GM18870 (cell line): Measurements from ENCODE around the gene SLC1A2.

Experiments
- ATAC-seq: cut with Tn5 transposase; IDR thresholded peaks from one replicate; pipeline ENCODE4 v1.9.1; 2021; ENCODE audit warnings: moderate library complexity; ENCODE audit not compliant: unreplicated experiment

SLC1A2 gene

DNA sequence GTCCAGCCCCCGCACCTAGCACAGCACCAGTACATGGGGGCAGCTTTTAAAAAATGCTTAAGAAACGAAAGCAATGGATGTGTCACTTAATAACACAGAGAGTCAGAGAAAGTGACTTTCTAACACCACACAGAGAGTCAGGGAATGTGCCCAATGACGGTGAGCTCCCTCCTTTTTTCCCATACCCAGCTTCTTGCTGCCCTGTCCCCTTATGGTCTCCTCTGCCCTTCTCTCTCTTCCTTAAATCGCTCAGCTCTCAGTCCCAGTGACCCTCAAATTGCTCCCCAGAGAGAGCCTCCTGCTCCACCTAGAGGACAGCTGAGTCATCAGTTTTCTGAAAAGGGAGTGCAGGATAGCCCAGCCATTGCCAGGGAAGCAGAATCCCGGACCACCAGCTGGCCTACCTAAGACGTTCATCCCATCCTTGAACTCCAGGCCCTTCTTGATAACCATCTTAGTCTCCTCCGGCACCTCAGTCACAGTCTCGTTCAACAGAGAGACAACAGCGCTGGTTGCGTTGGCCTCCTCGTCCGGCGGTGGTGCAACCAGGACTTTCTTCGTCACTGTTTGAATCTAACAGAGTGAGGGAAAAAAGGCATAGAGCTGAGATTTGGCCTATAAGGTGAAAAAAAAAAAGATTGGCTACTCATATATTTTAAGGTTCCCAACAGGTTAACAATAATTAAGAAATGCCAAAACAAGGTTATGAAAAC is 113.5 kb downstream of the SLC1A2 start:
- ATAC-seq, result no peak

DNA sequence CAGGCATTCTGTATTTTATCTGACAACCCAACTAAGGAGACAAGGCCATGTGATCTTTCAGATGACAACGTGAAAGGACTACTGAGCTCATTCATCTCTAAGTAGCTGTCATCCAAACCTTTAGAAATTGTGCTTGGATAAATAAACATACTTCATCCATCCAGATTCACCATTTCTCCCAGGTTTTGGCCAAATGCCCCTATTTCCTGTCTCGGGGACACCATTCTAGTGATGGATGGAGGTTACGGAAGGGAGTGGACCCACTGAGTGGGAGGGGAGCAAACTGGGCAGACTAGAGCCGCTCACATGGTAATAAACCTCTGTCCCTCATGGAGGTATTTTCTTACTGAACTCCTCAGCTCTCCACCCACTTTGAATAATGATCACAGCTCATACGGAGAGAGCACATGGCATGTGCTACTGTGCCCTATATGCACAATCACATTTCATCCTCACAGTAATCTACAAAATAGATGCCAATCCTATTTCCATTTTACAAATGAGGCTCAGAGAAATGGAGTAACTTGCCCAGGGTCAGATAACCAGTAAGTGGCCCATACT is 114.4 kb downstream of the SLC1A2 start:
- ATAC-seq, result no peak

DNA sequence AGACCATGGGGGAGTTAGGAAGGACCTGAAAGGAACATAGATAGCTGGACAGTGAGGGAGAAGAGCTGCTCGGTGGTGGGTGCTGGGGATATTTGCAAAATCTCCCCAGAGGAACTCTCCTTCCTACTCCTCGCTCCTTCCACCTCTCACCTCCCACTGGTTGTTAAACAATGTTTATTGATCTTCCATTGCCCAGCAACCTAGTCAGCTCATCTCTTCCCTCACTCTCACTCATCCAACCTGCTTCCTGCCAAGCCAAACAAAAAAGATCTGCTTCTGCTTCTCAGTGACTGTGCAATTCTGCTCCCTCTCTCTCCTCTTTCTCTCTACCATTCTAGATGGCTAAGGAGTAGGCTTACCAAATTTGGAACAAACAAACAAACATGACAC is 115.0 kb downstream of the SLC1A2 start:
- no peak for ATAC-seq

DNA sequence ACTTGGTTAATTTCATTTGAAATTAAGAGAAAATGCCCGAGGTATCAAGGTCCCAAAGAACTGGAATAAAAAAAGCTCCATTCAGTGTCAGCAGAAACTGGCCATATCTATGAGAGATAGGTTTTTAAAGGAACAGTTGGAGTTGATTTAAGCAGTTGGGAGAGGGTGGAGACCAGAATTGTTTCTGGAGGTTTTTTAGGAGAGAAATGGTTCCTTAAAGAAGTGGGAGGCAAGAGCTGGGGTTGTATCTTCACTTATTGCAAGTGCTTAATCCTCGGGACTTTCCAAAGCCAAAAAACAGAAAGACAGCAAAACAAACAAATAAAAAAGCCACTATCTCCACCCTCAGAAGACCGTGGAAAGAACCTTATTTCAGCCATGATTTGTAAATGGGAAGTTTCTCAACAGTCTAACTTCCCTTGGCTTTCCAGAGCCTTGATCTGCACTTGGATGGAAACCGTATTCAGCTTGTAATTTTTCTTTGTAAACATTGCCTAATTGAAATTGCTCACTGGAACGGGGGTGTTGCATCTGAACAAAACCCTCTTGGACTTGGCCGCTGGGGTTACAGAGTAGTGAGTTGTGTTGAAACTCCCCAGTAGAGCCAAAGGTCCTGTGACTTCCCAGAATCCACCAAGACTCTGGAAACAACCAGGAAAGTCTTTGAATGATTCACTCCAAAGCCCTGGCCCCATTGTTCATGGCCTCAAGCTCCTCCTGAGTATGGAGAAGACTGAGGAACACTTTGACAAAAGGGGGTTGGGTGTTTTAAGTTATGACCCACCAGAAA is 115.6 kb downstream of the SLC1A2 start:
- ATAC-seq, result no peak

DNA sequence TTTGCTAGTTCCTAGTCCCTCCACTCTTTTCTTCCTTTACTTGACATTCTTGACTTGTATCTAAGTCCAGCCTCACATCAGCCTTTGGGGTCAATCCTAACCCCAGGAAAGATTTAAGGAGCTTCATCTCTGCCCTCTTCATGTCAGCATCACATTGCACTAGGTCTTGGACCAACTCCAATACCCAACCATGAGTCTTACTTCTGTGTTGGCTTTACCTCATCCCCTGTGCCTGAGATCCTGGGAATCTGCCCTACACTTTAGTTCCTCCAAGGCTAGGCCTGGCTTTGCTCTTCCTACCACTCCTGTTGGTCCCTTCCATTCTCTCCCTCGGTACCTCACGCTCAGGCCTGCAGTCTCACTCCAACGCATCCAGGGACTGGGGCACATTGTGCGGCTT is 117.0 kb downstream of the SLC1A2 start:
- no peak for ATAC-seq

DNA sequence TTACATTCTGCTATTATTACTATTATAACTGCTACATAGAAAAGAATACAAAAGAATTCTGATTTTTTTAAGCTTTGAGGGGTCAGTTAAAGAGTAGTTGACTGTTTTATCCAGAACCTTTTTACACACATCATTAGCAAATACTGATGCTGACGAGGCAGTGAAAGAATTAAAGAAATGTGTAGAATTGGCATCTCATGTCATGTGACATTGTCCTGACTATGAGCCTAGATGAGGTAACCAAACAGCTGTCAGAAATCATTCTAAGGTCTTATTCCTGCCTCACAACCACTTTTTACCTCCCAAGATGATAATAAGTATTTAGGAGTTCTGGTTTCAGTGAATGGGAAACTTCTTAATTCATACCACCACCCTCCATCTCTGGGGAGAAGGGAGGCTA is 121.0 kb downstream of the SLC1A2 start:
- no peak for ATAC-seq

DNA sequence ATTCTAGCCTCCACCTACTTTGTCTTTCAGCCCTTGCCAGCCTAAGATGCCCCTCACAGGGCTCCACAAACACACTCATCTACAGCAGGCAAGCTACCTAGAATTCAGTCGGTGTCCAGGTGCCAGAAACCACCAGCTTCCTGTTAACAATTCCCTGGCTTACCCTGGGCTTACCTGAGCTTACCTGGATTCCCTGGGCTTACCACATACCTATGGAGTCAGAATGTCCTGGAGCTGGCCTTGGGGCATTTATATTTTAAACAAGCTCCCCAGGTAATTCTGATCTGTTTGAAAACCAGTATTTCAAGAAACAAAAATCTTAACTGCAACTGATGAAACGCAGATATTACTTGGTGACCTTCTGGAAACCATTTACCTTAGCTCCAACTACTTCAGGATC is 123.6 kb downstream of the SLC1A2 start:
- ATAC-seq, result no peak

DNA sequence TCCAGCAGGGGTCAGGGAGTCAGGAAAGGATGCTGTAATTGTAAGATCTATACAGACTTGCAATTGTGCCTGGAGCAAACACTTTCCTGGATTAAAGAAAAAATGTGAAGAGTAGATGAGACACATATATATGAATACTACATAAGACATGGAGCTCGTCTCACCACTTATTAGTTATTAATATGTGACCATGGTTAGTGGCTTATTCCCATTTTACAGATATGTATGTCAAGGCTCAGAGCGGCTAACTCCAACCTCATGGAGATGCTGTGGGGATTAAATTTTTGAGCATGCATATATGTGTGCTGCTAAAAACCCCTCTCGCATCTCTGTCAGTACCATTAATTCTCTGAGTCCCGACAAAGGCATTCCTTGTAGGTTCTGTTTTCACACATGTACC is 125.7 kb downstream of the SLC1A2 start:
- no peak for ATAC-seq

DNA sequence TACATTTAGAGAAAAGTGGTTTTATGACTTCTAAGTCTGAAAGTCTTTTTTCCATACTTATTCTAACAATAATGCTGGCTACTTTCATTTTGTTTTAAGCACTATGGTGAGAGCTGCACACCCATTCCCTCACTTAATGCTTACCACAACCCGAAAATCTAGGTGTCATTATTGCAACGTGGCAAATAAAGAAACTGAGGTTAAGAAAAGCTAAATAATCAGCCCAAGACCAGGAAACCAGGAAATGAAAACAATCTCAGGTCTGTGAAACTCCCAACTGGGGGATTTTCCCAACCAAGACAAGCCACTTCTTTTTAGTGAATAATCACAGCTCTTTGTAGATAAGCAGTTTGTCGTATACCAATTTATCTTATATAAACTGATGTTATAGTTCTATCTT is 126.3 kb downstream of the SLC1A2 start:
- ATAC-seq, result no peak

DNA sequence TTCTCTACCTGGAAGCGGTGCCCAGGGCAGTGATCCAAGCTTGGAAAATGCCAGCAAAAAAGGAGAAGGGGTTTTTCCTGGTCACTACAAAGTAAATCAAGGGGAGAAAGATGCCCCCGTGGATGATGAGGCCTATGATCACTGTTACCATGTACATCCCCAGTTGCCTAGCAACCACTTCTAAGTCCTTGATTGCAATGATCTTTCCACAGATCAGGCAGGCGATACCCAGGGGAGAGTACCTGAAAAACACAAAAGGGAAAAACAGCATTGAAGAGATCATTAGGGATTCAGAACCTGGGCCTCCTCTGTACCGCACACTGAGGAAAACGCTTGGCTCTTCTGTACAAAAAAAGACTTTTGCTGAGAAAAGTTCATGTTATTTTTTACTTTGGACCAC is 127.1 kb downstream of the SLC1A2 start:
- no peak for ATAC-seq

DNA sequence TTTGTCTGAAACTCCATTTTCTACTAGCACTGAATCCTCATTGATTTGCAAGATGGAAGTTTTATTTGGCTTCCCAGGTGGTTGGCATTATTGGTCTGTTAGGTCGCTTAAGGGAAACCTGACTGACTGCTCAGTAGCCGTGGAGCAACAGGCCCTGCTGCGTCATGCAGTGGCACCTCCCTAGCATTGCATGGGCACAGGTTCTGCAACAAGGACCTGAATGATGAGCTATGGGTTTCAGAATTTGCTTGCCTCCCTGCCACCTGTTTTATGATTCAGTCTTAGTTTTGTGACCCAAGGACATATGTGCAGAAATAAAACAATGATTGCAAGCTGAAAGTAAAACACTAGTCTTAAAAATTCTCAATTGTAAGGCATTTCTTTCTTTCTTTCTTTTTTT is 128.5 kb downstream of the SLC1A2 start:
- ATAC-seq, result no peak

DNA sequence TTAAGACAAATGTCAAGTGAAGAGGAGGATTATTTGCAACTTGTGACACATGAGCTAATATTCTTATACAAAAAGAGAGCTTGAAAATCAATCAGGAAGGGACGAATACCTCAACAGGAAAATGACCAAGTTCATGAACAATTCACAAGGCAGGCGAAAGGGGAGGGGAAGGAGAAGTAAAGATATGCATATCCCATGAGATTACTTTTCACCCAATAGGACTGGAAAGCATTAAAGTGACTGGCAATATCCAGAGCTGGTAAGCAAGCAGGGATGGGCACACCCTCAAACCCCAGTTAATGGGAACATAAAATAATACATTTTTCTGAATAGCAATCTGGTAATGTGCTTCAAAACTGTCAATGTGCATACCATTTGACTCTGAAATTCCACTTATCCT is 129.5 kb downstream of the SLC1A2 start:
- no peak for ATAC-seq

DNA sequence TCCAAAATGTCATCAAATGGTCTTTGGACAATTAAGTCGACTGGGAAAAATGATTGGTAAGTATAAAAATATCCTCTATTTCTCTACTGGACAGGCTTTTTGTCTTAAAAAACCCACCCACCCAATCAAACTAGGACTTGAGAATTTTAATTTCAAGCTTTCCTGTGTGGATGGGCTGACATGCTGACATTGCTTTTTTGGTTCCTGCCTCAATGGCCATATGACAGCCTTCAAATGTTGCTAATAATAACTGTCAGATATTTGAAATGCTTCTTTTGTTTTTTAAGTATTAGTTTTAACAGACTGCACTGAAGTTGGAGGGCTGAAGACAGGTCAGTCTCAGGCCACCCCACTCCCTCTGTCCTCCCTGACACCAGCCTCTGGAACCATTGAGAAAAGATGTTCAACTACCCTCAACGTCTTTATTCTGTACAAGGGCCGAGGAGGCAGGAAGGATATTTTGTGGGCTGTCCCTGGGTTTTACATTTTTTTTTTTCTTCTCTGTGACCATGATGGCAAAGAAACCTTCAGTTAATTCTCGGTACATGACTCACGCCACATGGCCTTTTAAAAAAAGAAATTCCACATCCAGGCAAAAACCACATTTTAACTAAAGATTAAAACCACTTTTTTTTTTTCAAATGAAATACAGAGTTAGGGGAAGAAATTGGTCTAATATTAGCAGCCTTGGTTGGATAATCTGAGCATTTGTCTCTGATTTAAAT is 130.4 kb downstream of the SLC1A2 start:
- no peak for ATAC-seq

DNA sequence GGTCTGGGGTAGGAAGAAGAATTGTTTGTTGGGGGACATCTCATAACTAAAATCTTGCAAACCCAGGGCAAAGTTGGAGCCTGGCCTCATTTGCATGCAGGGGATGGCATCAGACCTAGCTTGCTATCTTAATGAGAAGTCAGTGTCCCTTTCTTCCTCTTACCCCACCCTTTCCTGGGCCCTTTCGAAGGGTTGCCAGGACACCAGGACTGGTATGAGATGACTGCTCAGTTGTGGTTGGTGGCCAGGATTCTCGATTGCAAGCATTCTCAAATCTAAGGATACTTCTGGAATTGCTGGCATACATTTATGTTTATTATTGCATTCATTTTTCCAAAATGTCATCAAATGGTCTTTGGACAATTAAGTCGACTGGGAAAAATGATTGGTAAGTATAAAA is 131.0 kb downstream of the SLC1A2 start:
- no peak for ATAC-seq

DNA sequence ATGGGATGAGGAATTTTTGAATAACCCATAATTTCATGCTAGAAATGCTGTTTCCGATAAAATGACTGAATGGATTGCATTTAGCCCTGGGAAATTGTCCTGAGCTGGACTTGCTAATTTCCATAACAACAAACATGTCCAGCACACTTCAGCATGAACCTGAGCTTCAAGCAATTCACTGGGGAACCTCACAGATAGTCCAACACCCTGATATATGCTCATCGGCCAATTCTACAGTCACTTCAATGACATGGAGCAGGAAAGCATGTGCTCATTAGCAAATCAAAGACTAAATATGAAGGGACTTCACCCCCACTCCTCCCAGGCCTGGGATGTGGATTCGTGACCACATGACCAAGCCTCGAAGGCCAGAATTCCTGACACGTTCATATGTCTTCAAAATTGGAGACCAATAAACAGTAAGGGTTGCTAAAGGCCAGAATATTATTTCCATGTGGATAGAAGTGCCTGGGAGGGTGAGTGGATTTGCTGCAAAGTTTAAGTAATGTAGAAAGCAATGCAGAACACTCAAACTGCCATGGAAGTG is 131.9 kb downstream of the SLC1A2 start:
- ATAC-seq, result no peak

DNA sequence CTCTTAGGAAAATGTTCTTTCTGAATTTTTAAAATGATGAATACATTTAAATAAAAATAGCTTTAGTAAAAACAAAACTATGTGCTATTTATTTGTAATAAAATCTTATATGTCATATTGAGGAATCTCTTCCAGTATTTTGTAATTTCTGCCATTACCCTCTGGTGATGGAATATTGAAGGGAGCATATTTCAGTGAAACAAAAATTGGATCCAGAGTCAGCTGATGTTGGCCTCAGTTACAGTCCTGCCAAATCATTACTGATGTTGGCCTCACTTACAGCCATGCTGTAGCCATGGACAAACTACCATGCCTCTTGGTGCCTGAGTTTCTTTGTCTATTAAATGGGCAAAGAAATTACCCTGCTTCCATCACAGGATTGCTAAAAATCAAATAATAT is 133.2 kb downstream of the SLC1A2 start:
- ATAC-seq, result no peak

DNA sequence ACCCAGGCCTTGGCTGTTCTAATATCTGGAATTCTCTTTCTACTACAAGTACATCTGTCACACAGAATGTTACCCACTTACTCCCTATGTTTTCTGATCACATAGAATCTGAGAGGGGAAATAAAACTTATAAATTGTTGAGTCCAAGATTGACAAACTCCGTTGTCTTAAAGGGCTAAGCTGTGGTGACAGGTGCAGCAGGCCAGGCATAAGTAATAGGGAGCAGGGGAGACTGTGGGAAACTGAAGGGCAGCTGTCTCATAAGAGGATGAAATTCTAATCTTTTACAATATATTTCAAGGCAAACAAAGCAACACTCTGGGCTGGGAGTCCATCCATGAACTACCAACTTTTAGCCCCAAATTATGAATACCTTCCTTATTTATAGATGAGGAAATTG is 133.9 kb downstream of the SLC1A2 start:
- ATAC-seq, result no peak

DNA sequence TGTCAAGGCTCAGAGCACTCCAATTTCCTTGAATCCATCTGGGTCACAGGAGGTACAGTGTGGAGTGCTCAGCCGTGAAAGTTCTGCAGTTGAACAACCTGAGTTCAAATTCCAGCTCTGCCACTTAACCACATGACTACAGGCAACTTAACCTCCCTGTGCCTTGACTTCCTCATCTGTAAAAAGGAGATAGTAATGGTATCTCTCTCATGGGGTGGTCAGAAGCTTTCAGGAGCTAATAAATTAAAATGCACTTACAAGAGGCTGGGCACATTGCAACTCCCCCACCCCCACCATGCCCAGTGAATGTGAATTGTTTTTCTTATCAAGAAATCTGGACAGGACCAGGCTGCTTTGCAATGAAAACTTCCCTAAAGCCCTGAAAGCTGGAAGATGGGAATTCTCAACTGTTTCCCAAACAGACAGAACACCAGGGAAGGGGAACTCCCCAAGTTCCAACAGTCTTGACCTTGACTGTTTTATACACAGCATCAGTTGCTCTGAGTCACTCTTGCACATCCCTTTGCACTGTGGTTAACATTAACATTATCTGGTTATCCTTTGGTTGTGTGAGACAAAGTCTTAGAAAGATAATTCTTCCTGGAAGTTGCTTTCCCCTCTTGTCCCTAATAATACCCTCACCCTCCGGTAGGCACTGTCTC is 137.0 kb downstream of the SLC1A2 start:
- no peak for ATAC-seq

DNA sequence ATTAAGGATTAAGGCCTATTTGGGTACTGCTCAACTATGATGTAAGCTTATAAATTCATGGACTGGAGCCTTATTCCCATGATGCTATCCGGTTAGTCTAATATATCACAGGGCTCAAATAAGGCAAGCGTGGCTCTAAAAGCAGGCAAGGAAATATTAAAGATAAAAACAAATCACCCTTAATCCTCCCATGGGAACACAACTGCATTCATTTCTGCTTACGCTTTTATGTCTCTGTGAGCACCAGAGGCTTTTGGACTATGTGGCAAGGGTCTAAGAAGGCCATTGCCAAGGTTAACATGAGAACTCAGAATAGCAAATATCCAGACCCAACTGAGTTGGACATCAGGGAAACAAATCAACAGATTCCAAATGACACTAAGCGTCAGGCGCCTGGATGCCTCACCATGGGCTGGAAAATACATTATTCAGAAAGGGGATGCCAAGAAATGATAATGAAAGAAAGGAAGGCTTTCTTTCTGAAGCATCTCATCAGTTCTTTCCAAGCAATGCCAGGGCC is 138.1 kb downstream of the SLC1A2 start:
- ATAC-seq, result no peak

DNA sequence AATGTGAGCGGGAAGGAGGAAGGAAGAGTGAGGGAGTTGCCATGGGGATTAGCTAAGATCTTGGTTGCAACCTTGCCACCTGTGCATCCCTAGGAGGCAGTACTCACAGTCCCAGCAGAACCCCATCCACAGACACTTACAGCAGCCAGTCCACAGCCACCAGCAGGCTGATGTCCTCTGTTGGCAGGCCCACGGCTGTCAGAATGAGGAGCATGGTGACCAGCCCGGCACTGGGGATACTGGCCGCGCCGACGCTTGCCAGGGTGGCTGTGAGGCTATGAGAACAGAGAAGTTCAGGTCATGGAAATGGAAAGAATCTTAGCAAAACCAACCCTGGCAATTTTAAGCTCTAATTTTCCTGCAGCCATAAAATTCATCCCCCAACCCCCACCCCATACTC is 138.6 kb downstream of the SLC1A2 start:
- ATAC-seq, result no peak

DNA sequence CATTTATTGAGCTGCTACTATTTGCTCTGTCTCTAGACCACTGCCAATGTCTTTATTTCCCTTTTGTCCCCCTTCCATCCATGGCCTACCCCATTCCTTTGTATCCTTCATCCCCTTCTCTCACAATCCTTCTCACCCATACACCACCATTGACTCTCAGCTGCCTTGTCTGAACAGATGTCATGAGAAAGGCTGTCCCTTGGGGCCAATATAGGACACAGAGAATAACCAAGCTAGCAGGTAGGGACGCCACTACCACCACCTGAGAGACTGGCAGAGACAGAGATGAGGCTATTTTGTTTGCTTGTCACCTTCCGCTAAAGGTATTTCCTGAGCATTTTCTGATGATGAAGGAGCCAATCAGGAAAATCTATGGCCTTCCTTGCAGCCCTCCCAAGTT is 141.5 kb downstream of the SLC1A2 start:
- ATAC-seq, result no peak
